G401 (cell line): ENCODE data around the gene CRCP. TPM values are rescaled to one million over a fixed set of nuclear protein-coding genes. Genes with fewer than 3 reads are reported as not detected.
A peak's percentile ranks its signal among the peaks of the same experiment; 100 is the strongest.
"Not testable (repeated sequence)": the region's sequence is repeated elsewhere in the genome, so short reads cannot be mapped to it uniquely, and the experiment has no call there.

Source experiments
- DNase-seq: peaks from one replicate; pipeline ENCODE4 v3.0.0-alpha.2; 2015; ENCODE audit warnings: low spot score
- in situ Hi-C: cut with HindIII; loops from 2 replicates; pipeline ENCODE4 v1.10.0; 2016; ENCODE audit warnings: low sequenced_read_pairs, mixed read lengths
- total RNA-seq: library from RNA; depleted of rRNA; stranded (reverse); fragments of >200 nt; shearing (Covaris generic); gene quantifications from 2 replicates; pipeline ENCODE4 v1.2.3, GENCODE V29; 2014; rRNA removed

CRCP gene
- total RNA-seq, result 58.0 and 80.2 TPM in 2 replicates

- DNase-seq, result peak; percentile 81
- in situ Hi-C loops, result no loop called here
Measured at GRCh38 chr7:66114743-66115649, at the start of gene CRCP. TSS of gene CRCP (plus strand) at chr7:66114847. CDS start at chr7:66114963, 116 bp downstream.

DNA sequence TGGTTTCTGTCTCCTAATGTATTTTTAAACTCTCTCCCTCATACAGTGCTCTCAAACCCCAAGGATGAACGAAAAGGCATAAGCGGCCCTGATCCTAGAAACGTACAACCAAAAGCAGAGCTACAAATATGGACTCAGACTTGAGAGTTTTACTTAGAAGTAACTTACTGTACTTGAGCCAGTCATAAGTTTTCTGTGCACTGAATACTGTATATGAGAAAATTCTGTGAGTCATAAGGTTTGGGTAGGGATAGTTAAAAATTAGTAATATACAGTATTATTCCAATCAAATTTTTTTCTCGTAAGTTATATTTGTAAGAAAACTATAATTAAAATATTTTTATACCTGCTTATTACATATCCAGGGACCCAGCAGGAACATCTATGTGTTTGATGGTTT, 44.9 kb upstream of the CRCP start:
- in situ Hi-C loops, result no loop called here
- DNase-seq, result no peak

DNA sequence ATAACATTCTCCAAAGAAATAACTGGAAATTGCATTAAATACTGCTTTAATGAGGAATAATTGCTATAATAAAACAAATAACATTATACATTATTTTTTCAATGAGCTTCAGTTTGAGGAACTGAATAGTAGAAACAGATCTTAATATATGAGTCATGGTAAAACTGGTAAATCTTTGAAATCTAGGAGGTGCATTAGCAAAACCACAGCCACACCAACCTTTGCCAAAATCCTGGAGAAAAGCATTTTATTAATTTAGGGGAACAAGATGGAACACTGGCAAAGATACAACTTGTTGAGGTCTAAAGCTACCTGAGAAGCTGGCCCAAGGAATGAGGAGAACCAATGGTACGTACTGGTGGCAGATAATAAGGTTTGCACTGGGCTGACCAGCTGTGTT, 44.4 kb upstream of the CRCP start:
- in situ Hi-C loops, result no loop called here
- no peak for DNase-seq

DNA sequence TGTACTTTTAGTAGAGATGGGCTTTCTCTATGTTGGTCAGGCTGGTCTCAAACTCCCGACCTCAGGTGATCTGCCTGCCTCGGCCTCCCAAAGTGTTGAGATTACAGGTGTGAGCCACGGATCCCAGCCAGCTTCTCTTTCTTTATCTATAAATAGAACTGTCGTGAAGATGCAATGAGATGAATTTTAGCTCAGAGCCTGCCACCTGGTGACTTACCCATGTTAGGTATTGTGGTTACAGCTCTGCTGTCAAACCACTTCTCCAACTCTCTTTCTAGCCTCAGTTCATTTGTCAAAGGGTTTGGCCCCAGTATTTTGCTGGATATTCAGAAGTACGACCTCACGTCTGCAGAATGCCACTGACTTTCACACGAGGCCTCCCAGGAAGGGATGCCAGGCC, 42.4 kb upstream of the CRCP start:
- in situ Hi-C loops, DNase-seq: not testable (repeated sequence)

DNA sequence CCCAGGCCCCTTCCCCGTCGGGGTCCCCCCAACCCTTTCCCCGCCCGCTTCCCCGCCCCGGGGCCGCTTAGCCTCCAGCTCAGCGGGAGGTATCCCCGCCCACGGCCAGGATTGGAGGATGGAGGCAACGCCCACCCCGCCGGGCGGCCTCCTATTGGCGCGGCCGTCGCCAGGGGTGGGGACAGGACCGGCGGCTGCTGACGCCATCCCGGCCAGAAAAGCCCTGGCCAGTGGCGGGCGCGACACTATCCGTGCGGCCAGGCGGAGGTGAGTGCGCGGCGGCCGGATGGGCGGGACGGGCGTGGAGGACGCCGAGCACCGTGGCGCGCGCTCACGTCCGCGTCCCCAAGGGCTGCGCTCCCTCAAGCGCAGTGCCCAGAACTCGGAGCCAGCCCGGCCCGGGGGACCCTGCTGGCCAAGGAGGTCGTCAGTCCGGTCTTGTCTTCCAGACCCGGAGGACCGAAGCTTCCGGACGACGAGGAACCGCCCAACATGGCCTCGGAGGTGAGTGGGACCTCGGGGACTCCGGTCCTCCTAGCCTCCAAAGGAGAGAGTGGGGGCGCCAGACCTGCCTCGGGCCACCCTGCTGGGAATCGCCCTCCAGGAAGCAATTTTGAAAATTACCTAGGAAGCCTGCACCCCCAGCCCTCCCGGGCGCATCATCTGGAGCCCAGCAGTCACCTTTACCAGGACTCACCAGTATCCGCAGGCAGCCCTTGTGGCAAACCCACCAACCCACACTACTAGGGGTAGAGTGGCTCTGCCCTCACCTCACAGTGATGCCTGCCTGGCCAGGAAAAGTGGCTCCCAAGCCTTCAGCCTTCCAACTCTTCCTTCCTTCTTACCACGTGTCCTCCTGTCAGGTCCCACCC, 38.8 kb upstream of the CRCP start, which contains the start of gene ASL:
Gene ASL (plus strand): TSS at position 230 of the 872 bp plus-strand sequence. CDS start 263 bp downstream, at position 493.
- in situ Hi-C loops, result no loop called here
- DNase-seq, result peak; percentile 95

- no peak for DNase-seq
- in situ Hi-C loops, result no loop called here
Measured at GRCh38 chr7:66076462-66077329, 38.0 kb upstream of the CRCP start.

DNA sequence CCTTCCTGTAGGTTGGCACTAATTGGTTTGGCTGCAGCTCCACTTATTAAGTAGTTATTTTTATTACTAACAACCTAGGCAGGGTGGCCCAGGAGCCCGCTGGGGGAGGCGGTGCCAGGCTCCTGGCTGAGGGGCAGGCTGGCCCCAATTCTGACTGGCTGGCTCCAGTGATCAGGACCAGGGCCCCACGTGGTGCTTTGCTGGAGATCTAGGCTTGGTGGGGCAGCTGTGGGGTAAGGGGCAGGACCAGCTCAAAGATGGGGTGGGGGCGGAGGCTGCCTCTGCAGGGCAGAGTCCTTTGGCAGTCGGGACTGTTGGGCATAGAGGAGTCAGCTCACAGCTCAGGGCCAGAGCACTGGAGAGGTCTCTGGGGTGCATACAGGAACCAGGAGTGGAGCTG, 36.6 kb upstream of the CRCP start:
- no peak for DNase-seq
- in situ Hi-C loops, result no loop called here

GRCh38 chr7:66082083-66082482, 32.6 kb upstream of the CRCP start:
- in situ Hi-C loops, result no loop called here
- DNase-seq, result no peak

DNA sequence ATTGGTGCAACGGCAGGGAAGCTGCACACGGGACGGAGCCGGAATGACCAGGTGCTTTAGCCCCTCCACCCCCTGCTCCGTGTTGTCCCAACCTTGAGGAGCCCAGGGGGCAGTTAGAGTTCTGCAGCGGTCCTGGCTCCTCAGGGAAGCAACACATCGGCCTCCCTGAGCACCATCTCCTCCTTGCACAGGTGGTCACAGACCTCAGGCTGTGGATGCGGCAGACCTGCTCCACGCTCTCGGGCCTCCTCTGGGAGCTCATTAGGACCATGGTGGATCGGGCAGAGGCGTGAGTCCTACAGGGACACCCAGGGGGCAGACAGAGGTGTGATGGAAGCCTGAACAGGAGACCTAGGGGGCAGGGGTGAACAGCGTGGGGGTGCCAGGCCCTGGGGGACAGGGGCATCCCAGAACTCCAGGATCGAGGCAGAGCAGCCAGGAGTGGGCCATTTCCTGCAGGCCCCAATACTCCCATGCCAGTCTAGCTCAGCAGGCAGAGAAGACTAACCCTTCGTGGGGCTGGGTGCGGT, 31.7 kb upstream of the CRCP start:
- in situ Hi-C loops, result no loop called here
- no peak for DNase-seq

GRCh38 chr7:66083677-66084076, 31.0 kb upstream of the CRCP start:
- DNase-seq, result no peak
- in situ Hi-C loops, result no loop called here

GRCh38 chr7:66088861-66089838, 25.5 kb upstream of the CRCP start:
- no peak for DNase-seq
- in situ Hi-C loops, result no loop called here

DNA sequence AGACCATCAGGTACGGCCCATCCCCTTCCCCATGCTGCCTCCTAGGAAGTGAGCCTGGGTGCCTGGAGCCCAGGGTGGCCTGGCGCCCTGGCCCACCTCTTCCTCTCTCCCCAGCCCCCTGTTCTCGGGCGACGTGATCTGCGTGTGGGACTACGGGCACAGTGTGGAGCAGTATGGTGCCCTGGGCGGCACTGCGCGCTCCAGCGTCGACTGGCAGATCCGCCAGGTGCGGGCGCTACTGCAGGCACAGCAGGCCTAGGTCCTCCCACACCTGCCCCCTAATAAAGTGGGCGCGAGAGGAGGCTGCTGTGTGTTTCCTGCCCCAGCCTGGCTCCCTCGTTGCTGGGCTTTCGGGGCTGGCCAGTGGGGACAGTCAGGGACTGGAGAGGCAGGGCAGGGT, 22.0 kb upstream of the CRCP start:
- in situ Hi-C loops, result no loop called here
- no peak for DNase-seq

- in situ Hi-C loops, result no loop called here
- DNase-seq, result no peak
Measured at GRCh38 chr7:66095010-66095409, 19.6 kb upstream of the CRCP start.

DNA sequence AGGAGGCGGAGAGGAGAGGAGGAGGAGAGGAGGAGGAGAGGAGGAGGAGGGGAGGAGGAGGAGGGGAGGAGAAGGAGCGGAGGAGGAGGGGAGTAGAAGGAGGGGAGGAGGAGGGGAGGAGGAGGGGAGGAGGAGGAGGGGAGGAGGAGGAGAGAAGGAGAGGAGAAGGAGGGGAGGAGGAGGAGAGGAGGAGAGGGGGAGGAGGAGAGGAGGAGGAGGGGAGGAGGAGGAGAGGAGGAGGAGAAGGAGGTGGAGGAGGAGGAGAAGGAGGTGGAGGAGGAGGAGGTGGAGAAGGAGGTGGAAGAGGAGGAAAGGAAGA, 15.5 kb upstream of the CRCP start:
- DNase-seq, result no peak
- in situ Hi-C loops, result no loop called here

DNA sequence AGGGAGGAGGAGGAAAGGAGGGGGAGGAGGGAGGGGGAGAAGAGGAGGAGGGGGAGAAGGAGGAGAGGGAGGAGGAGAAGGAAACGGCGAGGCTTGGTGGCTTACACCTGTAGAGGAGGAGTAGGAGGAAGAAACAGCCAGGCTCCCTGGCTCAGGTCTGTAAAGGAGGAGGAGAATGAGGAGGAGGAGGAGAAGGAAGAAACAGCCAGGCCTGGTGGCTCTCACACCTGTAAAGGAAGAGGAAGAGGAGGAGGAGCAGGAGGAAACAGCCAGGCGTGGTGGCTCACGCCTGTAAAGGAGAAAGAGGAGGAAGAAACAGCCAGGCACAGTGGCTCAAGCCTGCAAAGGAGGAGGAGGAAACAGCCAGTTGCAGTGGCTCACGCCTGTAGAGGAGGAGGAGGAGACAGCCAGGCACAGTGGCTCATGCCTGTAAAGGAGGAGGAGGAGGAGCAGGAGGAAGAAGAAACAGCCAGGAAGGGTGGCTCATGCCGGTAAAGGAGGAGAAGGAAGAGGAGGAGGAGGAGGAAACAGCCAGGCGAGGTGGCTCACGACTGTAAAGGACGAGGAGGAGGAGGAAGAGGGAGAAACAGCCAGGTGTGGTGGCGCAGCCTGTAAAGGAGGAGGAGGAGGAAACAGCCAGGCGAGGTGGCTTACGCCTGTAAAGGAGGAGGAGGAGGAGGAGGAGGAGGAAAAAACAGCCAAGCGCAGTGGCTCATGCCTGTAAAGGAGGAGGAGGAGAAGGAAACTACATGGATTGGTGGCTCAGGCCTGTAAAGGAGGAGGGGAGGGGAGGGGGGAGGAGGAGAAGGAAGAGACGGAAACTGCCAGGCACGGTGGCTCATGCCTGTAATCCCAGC, 14.9 kb upstream of the CRCP start:
- DNase-seq, result peak; percentile 96

GRCh38 chr7:66100408-66101050, 14.1 kb upstream of the CRCP start:
- in situ Hi-C loops, result no loop called here
- DNase-seq, result no peak

More for the DNA sequence above, 14.9 kb upstream of the CRCP start:
- in situ Hi-C loops, result no loop called here
